Lower leg skin (tissue), 4 donors: ENCODE measurements around the gene ADAMTS17. TPM values are rescaled to one million over a fixed set of nuclear protein-coding genes. Genes with fewer than 3 reads are reported as not detected.

Source experiments
- DNase-seq, 2 donors: peaks; one replicate each; pipeline ENCODE4 v3.0.0-alpha.2; 2019; ENCODE audit warnings: low spot score in 2 of 2
- H3K4me3 ChIP-seq: fragments of 200-600 bp; sonication (generic); 2 replicates; pipeline ENCODE4 v1.5.1; 2017; ENCODE audit warnings: mild to moderate bottlenecking, low read depth; ENCODE audit not compliant: poor library complexity, severe bottlenecking
- POLR2A ChIP-seq, 2 donors: fragments of 450-650 bp; IDR thresholded peaks; one replicate each; pipeline ENCODE4 v1.6.1; 2016 to 2017; ENCODE audit warnings: antibody characterized with exemption in 2 of 2, mild to moderate bottlenecking in 1 of 2, moderate library complexity in 1 of 2
- WGBS, 2 donors: methylation state at CpG; one replicate each; pipeline ENCODE4 v1.1.5; 2018; 5-methylcytosine and 5-hydroxymethylcytosine counted together
- intact Hi-C: fragments of 100-400 bp; cut with DNase I; formaldehyde crosslinking; loops from one replicate; pipeline ENCODE4 v1.15.0; 2023; ENCODE audit warnings: low total_unique reads
- total RNA-seq, 4 donors: library from RNA; depleted of rRNA; stranded (reverse); fragments of >200 nt; gene quantifications; one replicate each; pipeline ENCODE4 v1.1.0, GENCODE V29; 2016
- TF ChIP-seq, protein P1 (sequence below), 3 donors: fragments of 450-650 bp; IDR thresholded peaks; one replicate each; pipeline ENCODE4 v1.5.1; 2016; ENCODE audit warnings: antibody characterized with exemption in 3 of 3, mild to moderate bottlenecking in 3 of 3, moderate library complexity in 2 of 3

Gene ADAMTS17
- total RNA-seq, 4 donors from 2014 or later, result 3.5 to 7.8 (median 3.9) TPM

- TF ChIP-seq, protein P1, sequence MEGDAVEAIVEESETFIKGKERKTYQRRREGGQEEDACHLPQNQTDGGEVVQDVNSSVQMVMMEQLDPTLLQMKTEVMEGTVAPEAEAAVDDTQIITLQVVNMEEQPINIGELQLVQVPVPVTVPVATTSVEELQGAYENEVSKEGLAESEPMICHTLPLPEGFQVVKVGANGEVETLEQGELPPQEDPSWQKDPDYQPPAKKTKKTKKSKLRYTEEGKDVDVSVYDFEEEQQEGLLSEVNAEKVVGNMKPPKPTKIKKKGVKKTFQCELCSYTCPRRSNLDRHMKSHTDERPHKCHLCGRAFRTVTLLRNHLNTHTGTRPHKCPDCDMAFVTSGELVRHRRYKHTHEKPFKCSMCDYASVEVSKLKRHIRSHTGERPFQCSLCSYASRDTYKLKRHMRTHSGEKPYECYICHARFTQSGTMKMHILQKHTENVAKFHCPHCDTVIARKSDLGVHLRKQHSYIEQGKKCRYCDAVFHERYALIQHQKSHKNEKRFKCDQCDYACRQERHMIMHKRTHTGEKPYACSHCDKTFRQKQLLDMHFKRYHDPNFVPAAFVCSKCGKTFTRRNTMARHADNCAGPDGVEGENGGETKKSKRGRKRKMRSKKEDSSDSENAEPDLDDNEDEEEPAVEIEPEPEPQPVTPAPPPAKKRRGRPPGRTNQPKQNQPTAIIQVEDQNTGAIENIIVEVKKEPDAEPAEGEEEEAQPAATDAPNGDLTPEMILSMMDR (IDR thresholded peaks at IDR 0.05), result no peak
- TF ChIP-seq POLR2A (IDR thresholded peaks at IDR 0.05), result no peak
- 69 to 84% methylated on average over 6 of the region's 6 CpGs for WGBS, 2 donors
- intact Hi-C loops, result no loop called here
- H3K4me3 ChIP-seq, result no peak overlapping the region
- peak in 1 of 2 donors; percentile 52 for DNase-seq
Measured at GRCh38 chr15:99994849-99995248, 346.9 kb downstream of the ADAMTS17 start.

GRCh38 chr15:99993681-99994131 lies 348.1 kb downstream of the ADAMTS17 start:
- 94 to 95% methylated on average over 10 of the region's 10 CpGs for WGBS, 2 donors
- TF ChIP-seq, protein P1 (IDR thresholded peaks at IDR 0.05), result no peak
- TF ChIP-seq POLR2A (IDR thresholded peaks at IDR 0.05), result no peak
- intact Hi-C loops, result no loop called here
- H3K4me3 ChIP-seq, result no peak overlapping the region
- DNase-seq, result peak in 1 of 2 donors; percentile 79

DNA sequence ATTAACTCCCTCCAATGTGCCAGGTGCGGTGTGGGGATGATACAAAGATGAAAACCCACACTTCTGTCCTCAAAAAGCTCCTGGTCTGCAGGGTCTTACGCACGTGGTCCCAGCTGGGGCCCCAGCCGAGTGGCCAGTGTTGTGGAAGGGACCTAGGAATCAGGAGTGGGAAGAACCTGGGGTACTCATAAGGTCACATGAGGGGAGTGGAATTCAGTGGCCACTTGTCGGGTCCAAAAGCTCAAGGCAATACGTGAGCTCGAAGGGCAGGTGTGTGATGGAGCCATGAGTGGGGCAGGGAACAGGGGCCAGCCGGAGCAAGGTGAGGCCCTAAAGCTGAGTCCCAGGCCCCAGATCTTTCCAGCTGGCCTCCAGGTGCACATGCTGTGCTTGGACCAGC lies 348.5 kb downstream of the ADAMTS17 start:
- WGBS, 2 donors, result 94% methylated on average over 8 of the region's 8 CpGs
- DNase-seq, result peak in 1 of 2 donors; percentile 64
- H3K4me3 ChIP-seq, result no peak overlapping the region
- TF ChIP-seq, protein P1 (IDR thresholded peaks at IDR 0.05), result no peak
- intact Hi-C loops, result no loop called here

- peak in 1 of 2 donors; percentile 57 for DNase-seq
- intact Hi-C loops, result no loop called here
- no peak overlapping the region for H3K4me3 ChIP-seq
- 91 to 97% methylated on average over 29 of the region's 29 CpGs for WGBS, 2 donors
- TF ChIP-seq, protein P1 (IDR thresholded peaks at IDR 0.05), result no peak
- no peak for TF ChIP-seq POLR2A (IDR thresholded peaks at IDR 0.05)
Measured at GRCh38 chr15:99992611-99993231, 349.1 kb downstream of the ADAMTS17 start.

DNA sequence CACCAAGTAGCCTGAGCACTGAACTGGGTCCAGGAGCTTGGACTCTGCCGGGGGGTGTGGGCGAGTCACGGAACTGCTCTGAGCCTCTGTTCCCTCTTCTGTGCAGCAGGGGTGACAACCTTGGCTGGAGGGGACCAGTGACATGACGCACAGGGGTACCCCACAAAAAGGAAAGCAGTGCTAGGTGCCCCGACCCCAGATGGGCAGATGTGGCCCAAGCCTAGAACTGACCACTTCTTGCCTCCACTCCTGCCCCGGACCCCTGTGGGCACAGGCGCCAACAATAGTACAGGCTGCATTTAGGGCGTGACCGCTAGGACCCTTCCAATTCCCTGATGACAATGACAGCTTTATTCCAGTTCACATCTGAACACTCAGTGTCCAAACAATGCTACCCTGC lies 352.7 kb downstream of the ADAMTS17 start:
- H3K4me3 ChIP-seq, result no peak overlapping the region
- peak in 1 of 2 donors; percentile 65 for DNase-seq
- WGBS, 2 donors, result 96 to 97% methylated on average over 9 of the region's 9 CpGs
- intact Hi-C loops, result no loop called here
- TF ChIP-seq POLR2A (IDR thresholded peaks at IDR 0.05), result no peak
- TF ChIP-seq, protein P1 (IDR thresholded peaks at IDR 0.05), result no peak

- TF ChIP-seq, protein P1 (IDR thresholded peaks at IDR 0.05), result no peak
- no peak for TF ChIP-seq POLR2A (IDR thresholded peaks at IDR 0.05)
- 89 to 90% methylated on average over 3 of the region's 3 CpGs for WGBS, 2 donors
- no peak for DNase-seq
- H3K4me3 ChIP-seq, result no peak overlapping the region
- intact Hi-C loops, result no loop called here
Measured at GRCh38 chr15:99987701-99988100, 354.1 kb downstream of the ADAMTS17 start.
